ENCODE results near the gene SBNO2.
A peak's percentile ranks its signal among the peaks of the same experiment; 100 is the strongest.

SBNO2 gene

DNA sequence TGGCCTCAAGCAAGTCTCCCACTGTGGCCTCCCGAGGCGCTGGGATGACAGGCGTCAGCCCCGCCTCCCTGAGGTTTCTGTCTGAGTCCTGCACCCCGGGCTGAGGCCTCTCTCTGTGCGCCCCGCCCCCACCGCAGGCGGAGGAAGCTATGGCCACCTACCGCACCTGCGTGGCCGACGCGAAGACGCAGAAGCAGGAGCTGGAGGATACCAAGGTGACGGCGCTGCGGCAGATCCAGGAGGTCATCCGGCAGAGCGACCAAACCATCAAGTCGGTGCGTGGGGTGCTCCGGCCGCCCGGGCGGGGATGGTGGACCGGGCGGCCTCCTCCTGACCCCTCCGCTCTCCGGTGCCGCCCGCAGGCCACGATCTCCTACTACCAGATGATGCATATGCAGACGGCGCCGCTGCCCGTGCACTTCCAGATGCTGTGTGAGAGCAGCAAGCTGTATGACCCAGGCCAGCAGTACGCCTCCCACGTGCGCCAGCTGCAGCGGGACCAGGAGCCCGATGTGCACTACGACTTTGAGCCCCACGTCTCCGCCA, 94.4 kb downstream of the SBNO2 start:
- no peak overlapping the region for H3K4me2 ChIP-seq (ENCODE audit: insufficient read depth, low read length)
- peaks cover 32% of the 10 kb centered on the region for H3K4me1 ChIP-seq (ENCODE audit: insufficient read depth, low read length)
- TF ChIP-seq EZH2 (IDR thresholded peaks at IDR 0.05; ENCODE audit: borderline replicate concordance, low read depth, low read length, severe bottlenecking), result no peak
- TF ChIP-seq, protein P1, sequence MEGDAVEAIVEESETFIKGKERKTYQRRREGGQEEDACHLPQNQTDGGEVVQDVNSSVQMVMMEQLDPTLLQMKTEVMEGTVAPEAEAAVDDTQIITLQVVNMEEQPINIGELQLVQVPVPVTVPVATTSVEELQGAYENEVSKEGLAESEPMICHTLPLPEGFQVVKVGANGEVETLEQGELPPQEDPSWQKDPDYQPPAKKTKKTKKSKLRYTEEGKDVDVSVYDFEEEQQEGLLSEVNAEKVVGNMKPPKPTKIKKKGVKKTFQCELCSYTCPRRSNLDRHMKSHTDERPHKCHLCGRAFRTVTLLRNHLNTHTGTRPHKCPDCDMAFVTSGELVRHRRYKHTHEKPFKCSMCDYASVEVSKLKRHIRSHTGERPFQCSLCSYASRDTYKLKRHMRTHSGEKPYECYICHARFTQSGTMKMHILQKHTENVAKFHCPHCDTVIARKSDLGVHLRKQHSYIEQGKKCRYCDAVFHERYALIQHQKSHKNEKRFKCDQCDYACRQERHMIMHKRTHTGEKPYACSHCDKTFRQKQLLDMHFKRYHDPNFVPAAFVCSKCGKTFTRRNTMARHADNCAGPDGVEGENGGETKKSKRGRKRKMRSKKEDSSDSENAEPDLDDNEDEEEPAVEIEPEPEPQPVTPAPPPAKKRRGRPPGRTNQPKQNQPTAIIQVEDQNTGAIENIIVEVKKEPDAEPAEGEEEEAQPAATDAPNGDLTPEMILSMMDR (IDR thresholded peaks at IDR 0.05; ENCODE audit: borderline replicate concordance, extremely low read depth, low read length, poor library complexity, severe bottlenecking), result no peak
- H3K9me3 ChIP-seq (ENCODE audit: insufficient read depth, low read length, severe bottlenecking), result no peaks in the 10 kb centered on the region
- H3K79me2 ChIP-seq (ENCODE audit: insufficient read depth, low read length), result peaks cover 10% of the 10 kb centered on the region; the same call in 1 of the 2 replicates
- no peak for DNase-seq
- H3K4me3 ChIP-seq (ENCODE audit: low read depth in 1 of 2, low read length in 2 of 2), result no peak overlapping the region
- no peak overlapping the region for H3K9ac ChIP-seq (ENCODE audit: low read depth, low read length)
- no peak overlapping the region for H2AFZ ChIP-seq (ENCODE audit: low read depth, low read length)
- no peak overlapping the region for H3K27ac ChIP-seq (ENCODE audit: low read length)
- H4K20me1 ChIP-seq (ENCODE audit: insufficient read depth, low read length), result peaks cover 20% of the 10 kb centered on the region
- H3K27me3 ChIP-seq (ENCODE audit: insufficient read depth, low read length, poor library complexity), result no peaks in the 10 kb centered on the region
- no peak for ATAC-seq (ENCODE audit: insufficient read depth, low read depth)
- peaks cover 78% of the 10 kb centered on the region for H3K36me3 ChIP-seq (ENCODE audit: insufficient read depth, low read length)

DNA sequence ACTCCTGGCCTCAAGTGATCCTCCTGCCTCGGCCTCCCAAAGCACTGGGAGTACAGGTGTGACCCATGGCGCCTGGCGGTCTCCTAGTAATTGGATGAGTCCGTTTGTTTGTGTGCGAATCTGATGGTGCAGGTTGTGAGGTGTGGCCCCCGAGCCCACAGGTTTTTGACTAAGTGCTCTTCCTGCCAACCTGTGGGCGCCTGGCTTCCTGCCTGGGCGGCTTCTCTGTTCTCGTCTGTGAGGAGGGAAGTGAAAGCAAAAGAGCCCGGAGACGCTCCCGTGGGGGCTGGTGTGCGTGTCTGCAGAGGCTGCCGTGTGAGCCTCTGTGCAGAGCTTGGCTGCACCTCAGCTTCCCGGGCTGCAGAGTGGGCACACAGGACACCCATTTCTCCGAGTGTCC, 97.1 kb downstream of the SBNO2 start:
- Histone ChIP-seq H2AFZ (ENCODE audit: low read depth, low read length) (no peak overlapping the region), H3K36me3 (ENCODE audit: insufficient read depth, low read length) (peaks cover 67% of the 10 kb centered on the region), H3K4me2 (ENCODE audit: insufficient read depth, low read length) (peak overlapping the region; percentile 52), H3K27ac (ENCODE audit: low read length) (peak overlapping the region; percentile 73), H3K9ac (ENCODE audit: low read depth, low read length) (peak overlapping the region; percentile 38), H3K79me2 (ENCODE audit: insufficient read depth, low read length) (peaks cover 17% of the 10 kb centered on the region), H4K20me1 (ENCODE audit: insufficient read depth, low read length) (peaks cover 26% of the 10 kb centered on the region), H3K9me3 (ENCODE audit: insufficient read depth, low read length, severe bottlenecking) (no peaks in the 10 kb centered on the region), H3K4me1 (ENCODE audit: insufficient read depth, low read length) (peaks cover 42% of the 10 kb centered on the region), H3K4me3 (ENCODE audit: low read depth in 1 of 2, low read length in 2 of 2) (0 out of 4 replicates have a peak overlapping the region, but pooled peaks of 1 of the 2 experiments have one; percentile 22), H3K27me3 (ENCODE audit: insufficient read depth, low read length, poor library complexity) (no peaks in the 10 kb centered on the region)
- ATAC-seq (ENCODE audit: insufficient read depth, low read depth) (peak; percentile 90), DNase-seq (peak; percentile 92)
- TF ChIP-seq, protein P1 (IDR thresholded peaks at IDR 0.05; ENCODE audit: borderline replicate concordance, extremely low read depth, low read length, poor library complexity, severe bottlenecking), result no peak
- TF ChIP-seq EZH2 (IDR thresholded peaks at IDR 0.05; ENCODE audit: borderline replicate concordance, low read depth, low read length, severe bottlenecking), result no peak

DNA sequence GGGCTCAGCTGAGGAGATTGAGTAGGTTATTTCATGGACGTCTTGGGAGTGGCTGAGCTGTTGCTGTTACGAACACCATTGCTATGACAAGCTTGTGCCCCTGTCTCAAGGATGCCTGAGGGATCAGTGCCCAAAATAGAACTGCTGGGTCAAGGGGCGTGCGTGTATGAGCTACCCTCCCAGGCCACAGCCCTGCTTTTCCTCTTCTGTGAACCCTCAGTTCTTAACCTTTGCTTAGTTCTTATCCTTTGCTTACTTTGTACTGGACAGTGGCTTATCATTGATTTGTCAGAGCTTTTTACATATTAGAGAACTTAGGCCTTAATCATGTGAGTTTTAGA, 98.1 kb downstream of the SBNO2 start:
- Histone ChIP-seq H3K27ac (ENCODE audit: low read length) (peak overlapping the region; percentile 52), H3K4me3 (ENCODE audit: low read depth in 1 of 2, low read length in 2 of 2) (no peak overlapping the region), H3K9ac (ENCODE audit: low read depth, low read length) (no peak overlapping the region; the same call in 1 of the 2 replicates), H3K36me3 (ENCODE audit: insufficient read depth, low read length) (peaks cover 59% of the 10 kb centered on the region), H3K27me3 (ENCODE audit: insufficient read depth, low read length, poor library complexity) (no peaks in the 10 kb centered on the region), H3K4me1 (ENCODE audit: insufficient read depth, low read length) (peaks cover 42% of the 10 kb centered on the region), H3K9me3 (ENCODE audit: insufficient read depth, low read length, severe bottlenecking) (no peaks in the 10 kb centered on the region), H3K79me2 (ENCODE audit: insufficient read depth, low read length) (peaks cover 17% of the 10 kb centered on the region), H4K20me1 (ENCODE audit: insufficient read depth, low read length) (peaks cover 27% of the 10 kb centered on the region), H3K4me2 (ENCODE audit: insufficient read depth, low read length) (no peak overlapping the region), H2AFZ (ENCODE audit: low read depth, low read length) (no peak overlapping the region)
- TF ChIP-seq, protein P1 (IDR thresholded peaks at IDR 0.05; ENCODE audit: borderline replicate concordance, extremely low read depth, low read length, poor library complexity, severe bottlenecking), result no peak
- no peak for TF ChIP-seq EZH2 (IDR thresholded peaks at IDR 0.05; ENCODE audit: borderline replicate concordance, low read depth, low read length, severe bottlenecking)
- ATAC-seq (ENCODE audit: insufficient read depth, low read depth), result no peak
- no peak for DNase-seq
